ENCODE data around the gene CCDC141. TPM values are rescaled to one million over a fixed set of nuclear protein-coding genes. Genes with fewer than 3 reads are reported as not detected.

The CCDC141 gene
- total and polyA plus RNA-seq, 2 donors (not counting 3 experiments of a cell fraction or from before 2014, with no cell fraction given) = not detected

DNA sequence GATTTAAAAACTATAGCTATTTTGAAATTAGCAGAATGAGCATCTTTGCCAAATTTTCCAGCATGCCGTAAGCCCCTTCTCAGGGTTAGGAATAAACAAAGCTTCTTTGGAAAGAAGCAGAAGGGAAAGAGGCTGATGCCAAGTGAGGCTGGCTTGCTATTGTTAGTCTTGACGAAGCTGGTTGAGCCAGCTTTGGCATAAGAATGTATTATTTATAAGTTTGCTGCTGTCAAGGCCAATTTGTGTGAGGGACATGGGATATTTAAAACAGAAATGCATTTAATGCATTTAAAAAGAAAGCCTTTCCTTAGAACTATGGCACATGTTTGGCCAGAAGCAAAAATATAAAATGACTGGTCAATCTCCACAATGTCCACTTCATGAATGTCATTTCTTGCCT is 190.2 kb downstream of the CCDC141 start:
- Histone ChIP-seq H3K4me2 (ENCODE audit: insufficient read depth, low read length) (no peak overlapping the region), H3K9ac (replicated peaks; ENCODE audit: extremely low read depth, insufficient read depth, low read length) (no peak overlapping the region), H3K36me3 (ENCODE audit: control insufficient read depth in 2 of 2, extremely low read depth in 1 of 2, insufficient read depth in 2 of 2, low read length in 2 of 2) (no peaks in the 10 kb centered on the region), H3K4me1 (ENCODE audit: control insufficient read depth, extremely low read depth, insufficient read depth, low read length) (peaks cover 18% of the 10 kb centered on the region), H3K9me3 (replicated peaks; ENCODE audit: control insufficient read depth, insufficient read depth, low read length) (no peaks in the 10 kb centered on the region), H2AFZ (ENCODE audit: low read depth, low read length) (no peak overlapping the region), H3K27me3 (ENCODE audit: control insufficient read depth in 2 of 2, insufficient read depth in 2 of 2, low read length in 2 of 2) (no peaks in the 10 kb centered on the region), H3K4me3 (replicated peaks in 1 of 3; ENCODE audit: insufficient read depth in 1 of 3, low read depth in 1 of 3, low read length in 3 of 3) (no peak overlapping the region), H3K79me2 (ENCODE audit: control insufficient read depth, insufficient read depth, low read length) (no peaks in the 10 kb centered on the region), H4K20me1 (replicated peaks; ENCODE audit: control insufficient read depth, extremely low read depth, insufficient read depth, low read length) (no peaks in the 10 kb centered on the region), H3K9me1 (replicated peaks; ENCODE audit: control insufficient read depth, extremely low read depth, insufficient read depth, low read length) (no peaks in the 10 kb centered on the region), H3K27ac (ENCODE audit: insufficient read depth, low read depth, low read length) (no peak overlapping the region)
- intact Hi-C loops (cut with micrococcal nuclease) (no loop called here), dilution Hi-C loops (cut with MboI; ENCODE audit: extremely low pct_ligation_motif_present, low sequenced_read_pairs) (no loop called here)
- ChIA-PET POLR2A (no interaction called here), CTCF (interaction anchor here (1.3 to 1.8 kb wide), 2 partner anchors 31 to 45 kb away, joined by 3 to 4 read pairs; no protein-coding TSS in a partner anchor)
- DNase-seq (ENCODE audit: low read depth, low spot score) (no peak), FAIRE-seq (no peak)
- no TSS peak for BruUV-seq (replicated peaks)
- no peak for TF ChIP-seq FOS (IDR thresholded peaks at IDR 0.05; ENCODE audit: borderline replicate concordance, insufficient read depth, low read length)
- no peak for TF ChIP-seq GATA2 (IDR thresholded peaks at IDR 0.05; ENCODE audit: insufficient read depth, insufficient read length, low read depth, low read length)
- TF ChIP-seq, protein P1, sequence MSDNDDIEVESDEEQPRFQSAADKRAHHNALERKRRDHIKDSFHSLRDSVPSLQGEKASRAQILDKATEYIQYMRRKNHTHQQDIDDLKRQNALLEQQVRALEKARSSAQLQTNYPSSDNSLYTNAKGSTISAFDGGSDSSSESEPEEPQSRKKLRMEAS (IDR thresholded peaks at IDR 0.05; ENCODE audit: insufficient read depth, insufficient read length) = no peak
- TF ChIP-seq, protein P2, sequence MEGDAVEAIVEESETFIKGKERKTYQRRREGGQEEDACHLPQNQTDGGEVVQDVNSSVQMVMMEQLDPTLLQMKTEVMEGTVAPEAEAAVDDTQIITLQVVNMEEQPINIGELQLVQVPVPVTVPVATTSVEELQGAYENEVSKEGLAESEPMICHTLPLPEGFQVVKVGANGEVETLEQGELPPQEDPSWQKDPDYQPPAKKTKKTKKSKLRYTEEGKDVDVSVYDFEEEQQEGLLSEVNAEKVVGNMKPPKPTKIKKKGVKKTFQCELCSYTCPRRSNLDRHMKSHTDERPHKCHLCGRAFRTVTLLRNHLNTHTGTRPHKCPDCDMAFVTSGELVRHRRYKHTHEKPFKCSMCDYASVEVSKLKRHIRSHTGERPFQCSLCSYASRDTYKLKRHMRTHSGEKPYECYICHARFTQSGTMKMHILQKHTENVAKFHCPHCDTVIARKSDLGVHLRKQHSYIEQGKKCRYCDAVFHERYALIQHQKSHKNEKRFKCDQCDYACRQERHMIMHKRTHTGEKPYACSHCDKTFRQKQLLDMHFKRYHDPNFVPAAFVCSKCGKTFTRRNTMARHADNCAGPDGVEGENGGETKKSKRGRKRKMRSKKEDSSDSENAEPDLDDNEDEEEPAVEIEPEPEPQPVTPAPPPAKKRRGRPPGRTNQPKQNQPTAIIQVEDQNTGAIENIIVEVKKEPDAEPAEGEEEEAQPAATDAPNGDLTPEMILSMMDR (IDR thresholded peaks at IDR 0.05; ENCODE audit: extremely low read depth in 1 of 2, insufficient read depth in 1 of 2, low read depth in 1 of 2, low read length in 2 of 2) = no peak
- TF ChIP-seq MYC (IDR thresholded peaks at IDR 0.05; ENCODE audit: low read depth, low read length) = no peak

All from endothelial cell of umbilical vein (primary cell).